SKM-1 treated with dmso at 0.1 percent for 144 hours (cell line): ENCODE measurements around the gene GPR162.
A peak's percentile ranks its signal among the peaks of the same experiment; 100 is the strongest.

Source experiments
- DNase-seq: peaks from one replicate; lab custom pipeline; 2025; ENCODE audit not compliant: unreplicated experiment; lab: John Stamatoyannopoulos, UW

The GPR162 gene

DNA sequence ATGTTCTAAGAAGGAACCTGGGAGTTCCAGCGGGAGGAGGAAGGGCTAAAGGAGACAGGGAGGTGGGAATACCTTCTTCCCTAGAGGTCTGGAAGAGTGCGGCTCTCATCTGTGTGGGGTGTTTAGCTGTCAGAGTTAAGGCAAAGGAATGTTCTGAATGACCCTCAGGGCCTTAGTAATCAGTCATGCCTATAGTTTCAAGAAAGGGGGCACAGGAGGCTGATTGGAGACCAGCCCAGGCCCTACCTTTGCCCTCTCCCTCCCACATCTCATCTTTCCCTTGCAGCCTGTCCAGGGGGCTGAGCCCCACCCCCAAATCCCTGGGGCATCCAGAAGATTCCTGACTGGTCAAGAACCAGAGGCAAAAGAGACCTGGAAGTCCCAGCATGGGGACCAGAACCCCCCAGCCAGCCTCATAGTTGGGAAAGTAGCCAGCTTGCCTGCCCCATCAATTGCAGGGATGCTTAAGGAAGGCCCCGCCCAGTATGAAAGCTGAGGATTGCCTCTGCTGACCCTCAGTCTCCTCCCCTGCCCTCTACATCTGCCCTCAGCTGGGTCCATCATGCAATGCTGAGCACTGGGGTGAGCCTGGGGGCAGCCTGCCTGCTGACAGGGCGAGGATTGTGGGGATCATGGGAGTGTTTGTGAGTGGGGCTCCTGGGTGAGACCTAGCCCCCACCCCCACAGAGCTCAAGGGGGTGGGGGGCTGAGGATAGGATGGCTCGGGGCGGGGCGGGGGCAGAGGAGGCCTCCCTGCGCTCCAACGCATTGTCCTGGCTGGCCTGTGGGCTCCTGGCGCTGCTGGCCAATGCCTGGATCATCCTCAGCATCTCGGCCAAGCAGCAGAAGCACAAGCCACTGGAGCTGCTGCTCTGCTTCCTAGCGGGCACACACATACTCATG, 1.8 kb downstream of the GPR162 start:
- DNase-seq, result no peak

GRCh38 chr12:6824085-6824775, 2.6 kb downstream of the GPR162 start:
- DNase-seq, result no peak

- DNase-seq, result no peak
These were observed 3.3 kb downstream of the GPR162 start for GRCh38 chr12:6824901-6825381.

- DNase-seq, result peak; percentile 17
These were observed 3.9 kb downstream of the GPR162 start for GRCh38 chr12:6825398-6826124.

DNA sequence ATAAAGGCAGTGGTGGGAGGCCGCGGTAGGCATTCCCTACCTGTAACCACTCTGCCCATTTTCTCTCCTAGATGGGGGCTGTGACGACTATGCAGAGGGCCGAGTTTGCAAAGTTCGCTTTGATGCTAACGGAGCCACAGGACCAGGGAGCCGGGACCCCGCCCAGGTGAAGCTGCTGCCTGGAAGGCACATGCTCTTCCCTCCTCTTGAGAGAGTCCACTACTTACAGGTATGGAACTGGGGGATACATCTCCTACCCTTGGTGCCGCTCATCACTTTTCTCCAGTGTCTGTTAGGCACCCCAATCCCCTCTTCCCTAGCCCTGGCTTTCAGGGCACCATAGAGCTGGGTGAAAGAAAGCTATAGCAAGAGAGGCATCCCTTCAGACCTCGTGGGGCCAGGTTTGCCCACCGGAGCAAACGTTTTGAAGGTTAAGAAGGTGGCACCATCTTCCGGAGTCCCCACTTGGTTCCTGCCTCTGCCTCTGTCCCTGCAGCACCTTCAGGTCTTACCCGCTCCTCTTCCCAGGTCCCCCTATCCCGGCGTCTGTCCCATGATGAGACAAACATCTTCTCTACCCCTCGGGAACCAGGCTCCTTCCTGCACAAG, 4.6 kb downstream of the GPR162 start:
- DNase-seq, result no peak

DNA sequence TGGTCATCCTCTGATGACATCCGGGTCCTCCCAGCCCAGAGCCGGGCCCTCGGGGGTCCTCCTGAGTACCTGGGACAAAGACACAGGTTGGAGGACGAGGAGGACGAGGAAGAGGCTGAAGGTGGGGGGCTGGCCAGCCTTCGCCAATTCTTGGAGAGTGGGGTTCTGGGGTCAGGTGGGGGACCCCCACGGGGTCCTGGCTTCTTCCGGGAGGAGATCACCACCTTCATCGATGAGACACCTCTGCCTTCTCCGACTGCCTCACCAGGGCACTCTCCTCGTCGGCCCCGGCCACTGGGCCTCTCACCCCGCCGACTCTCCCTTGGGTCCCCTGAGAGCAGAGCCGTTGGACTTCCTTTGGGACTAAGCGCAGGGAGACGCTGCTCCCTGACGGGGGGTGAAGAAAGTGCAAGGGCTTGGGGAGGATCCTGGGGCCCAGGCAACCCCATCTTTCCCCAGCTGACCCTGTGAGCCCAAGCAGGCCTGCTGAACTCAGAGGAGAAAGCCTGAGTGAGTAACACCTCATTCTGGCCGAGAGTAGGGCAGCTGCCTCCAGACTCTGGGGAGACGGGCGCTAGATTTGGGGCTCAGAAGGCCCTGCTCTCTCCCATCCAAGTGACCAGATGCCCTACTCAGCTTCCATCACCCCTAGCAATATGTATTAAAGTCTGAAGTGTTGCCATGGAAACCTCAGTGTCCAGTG, 5.3 kb downstream of the GPR162 start:
- no peak for DNase-seq

- peak; percentile 10 for DNase-seq
These were observed 5.9 kb downstream of the GPR162 start for GRCh38 chr12:6827437-6827911.

GRCh38 chr12:6827982-6828780, 6.6 kb downstream of the GPR162 start, which contains the start of gene P3H3:
Gene P3H3, plus strand, starts transcription at chr12:6828407. Its CDS starts 34 bp downstream, at chr12:6828441.
- no peak for DNase-seq

DNA sequence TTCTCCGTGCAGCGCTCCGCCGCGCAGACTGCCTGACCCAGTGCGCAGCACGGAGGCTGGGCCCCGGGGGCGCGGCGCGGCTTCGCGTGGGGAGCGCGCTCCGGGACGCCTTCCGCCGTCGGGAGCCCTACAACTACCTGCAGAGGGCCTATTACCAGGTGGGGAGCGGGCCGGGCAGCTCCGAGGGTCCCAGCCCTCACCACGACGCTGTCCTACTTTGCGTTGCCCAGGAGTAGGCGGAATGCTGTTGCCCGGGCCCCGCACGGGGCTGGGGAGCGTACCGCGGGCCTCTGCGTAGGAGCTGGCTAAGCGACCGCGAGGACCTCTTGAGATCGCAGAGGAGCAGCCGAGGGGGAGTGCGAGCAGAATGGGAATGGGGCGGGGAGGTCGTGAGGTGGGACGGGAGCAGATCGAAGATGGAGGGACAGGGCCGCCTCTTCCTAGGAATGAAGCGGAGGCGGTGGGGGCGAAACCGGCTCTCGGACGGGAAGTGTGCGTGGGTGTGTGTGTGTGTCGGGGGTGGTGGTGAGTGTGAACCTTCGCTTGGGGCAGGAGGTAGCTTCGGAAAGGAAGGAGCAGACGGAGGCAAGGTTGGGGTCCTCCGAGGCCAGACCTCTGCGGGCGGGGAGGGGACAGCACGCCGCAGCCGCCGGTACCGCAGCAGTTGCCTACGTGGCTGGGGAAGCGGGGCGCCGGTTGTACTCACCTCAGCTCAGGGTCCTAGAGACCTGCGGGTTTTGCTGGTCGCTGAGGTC, 7.3 kb downstream of the GPR162 start:
- peak; percentile 22 for DNase-seq

- DNase-seq, result no peak
These were observed 8.1 kb downstream of the GPR162 start for GRCh38 chr12:6829536-6830220.

- no peak for DNase-seq
These were observed 8.8 kb downstream of the GPR162 start for GRCh38 chr12:6830286-6830890.

DNA sequence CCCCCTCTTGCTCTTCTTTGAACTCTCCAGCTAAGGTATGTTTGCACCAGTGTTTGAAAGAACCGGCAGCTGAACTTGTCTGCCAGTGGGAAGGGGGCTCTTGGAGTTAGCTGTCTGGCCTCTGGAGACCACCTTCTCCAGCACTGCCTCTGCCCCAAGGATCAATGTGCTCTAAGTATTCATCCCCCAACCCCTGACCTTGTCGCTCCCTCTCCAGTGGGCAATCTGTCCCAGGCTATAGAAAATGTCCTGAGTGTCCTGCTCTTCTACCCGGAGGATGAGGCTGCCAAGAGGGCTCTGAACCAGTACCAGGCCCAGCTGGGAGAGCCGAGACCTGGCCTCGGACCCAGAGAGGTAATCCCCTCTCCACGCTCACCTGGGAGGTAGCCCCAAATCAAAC, 9.4 kb downstream of the GPR162 start:
- DNase-seq, result no peak

DNA sequence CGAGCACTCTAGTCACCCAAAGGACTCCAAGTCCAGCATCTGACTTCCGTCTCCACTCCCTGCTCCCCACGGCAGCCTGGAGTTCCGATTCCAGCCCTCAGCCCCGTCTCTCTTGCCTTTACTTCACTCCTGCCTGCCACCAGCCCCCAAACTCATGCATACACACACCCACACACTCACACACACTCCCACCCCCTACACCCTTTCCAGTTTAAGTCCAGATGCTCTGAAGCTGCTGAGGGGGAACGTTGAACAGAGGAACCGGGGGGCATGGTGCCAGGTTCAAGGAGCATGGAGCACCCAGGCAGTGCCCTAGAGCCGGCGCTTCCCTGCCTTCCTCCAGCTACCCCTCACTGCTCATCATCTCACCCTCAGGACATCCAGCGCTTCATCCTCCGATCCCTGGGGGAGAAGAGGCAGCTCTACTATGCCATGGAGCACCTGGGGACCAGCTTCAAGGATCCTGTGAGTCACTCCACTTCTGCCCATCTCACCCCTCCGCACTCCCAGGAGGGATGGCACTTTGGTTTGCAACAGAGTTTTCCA, 9.9 kb downstream of the GPR162 start:
- DNase-seq, result no peak

DNA sequence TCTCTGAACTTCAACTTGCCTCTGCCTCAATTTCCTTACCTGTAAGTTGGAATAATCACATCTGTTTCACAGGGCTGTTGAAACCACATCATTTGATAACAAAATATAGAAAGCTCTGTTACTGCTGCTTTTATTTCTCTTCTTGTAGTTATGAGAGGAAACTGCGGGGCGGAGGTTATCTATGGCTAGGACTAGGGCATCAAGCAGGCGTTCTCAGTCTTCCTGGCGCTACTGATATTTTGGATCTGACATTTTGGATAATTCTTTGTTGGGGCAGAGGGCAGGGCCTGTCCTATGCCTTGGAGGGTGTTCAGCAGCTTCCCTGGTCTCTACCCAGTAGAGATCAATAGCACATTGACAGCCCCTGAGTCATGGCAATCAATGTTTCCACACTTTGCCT, 10.5 kb downstream of the GPR162 start:
- no peak for DNase-seq

DNA sequence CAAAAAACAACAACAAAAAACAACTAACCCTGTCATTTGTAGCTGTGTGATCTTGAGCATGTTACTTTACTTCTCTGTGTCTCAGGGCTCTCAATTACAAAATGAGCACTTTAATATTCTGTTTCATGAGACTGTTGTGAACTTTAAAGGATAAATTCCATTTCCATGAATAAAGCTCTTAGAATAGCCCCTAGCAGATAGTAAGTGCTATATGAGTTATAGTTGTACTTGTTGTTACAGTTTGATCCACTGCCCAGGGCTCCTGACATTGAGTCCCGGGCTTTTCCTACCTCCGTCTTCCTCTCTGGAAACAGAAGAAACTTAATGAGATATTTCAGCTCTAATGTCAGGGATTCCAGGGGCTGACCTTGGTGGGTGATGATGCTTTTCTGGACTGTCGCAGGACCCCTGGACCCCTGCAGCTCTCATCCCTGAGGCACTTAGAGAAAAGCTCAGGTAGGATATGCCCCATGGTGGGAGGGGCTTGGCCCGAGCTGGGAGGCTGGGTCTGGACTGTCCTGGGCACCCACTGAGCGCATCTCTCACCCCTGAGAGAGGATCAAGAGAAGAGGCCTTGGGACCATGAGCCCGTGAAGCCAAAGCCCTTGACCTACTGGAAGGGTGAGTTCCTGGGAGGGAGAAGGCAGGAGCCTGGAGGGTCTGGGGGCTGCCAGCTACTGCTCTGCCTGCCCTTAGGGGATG, 11.7 kb downstream of the GPR162 start:
- DNase-seq, result no peak

- no peak for DNase-seq
These were observed 12.6 kb downstream of the GPR162 start for GRCh38 chr12:6834254-6834653.

- DNase-seq, result no peak
These were observed 13.3 kb downstream of the GPR162 start for GRCh38 chr12:6834873-6835272.
